KG1 (cell line): Measurements from ENCODE around the gene SDSL.

Experiments used
- DNase-seq: peaks from one replicate; lab custom pipeline; 2025; lab: John Stamatoyannopoulos, UW

The SDSL gene

DNA sequence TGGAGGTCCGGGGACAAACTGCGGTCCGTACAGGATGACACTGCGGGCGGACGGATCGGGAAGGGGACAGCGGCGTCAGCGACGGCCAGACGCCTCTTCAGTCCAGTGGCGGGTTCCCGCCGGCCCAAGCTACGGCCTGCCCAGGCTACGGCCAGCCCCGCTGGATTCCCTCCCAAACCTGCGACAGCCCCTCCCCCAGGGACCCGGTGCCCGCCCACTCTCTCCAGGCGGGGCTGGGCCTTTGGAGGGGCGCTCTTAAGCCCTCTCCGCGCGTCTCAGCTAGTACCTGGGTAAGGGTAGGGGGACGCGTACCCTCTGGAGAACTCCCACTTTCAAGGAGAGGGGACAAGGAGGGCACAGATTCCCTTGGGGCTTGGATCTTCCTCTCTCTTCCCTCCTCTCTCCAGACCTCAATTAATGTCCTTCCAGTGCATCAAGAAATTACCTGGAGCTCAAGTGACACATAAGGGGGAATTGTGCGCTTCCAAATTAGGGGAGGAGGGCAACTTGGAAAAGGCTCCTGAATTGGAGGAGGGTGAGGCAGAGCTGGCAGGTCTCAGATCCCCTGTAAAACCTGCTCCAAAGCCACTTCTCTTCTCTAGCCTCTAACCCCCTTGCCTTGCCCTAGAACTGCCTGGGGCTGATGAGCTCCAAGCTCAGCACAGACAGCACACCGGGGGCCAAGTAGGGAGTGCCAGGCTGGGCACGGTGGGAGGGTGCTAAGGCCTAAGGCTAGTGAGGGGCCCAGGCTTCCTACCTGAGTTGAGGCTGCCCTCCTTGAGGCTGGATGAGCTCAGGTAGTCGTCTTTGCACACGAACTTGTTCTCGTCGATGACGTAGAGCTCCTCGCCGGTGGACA is 46.4 kb downstream of the SDSL start:
- DNase-seq = no peak

DNA sequence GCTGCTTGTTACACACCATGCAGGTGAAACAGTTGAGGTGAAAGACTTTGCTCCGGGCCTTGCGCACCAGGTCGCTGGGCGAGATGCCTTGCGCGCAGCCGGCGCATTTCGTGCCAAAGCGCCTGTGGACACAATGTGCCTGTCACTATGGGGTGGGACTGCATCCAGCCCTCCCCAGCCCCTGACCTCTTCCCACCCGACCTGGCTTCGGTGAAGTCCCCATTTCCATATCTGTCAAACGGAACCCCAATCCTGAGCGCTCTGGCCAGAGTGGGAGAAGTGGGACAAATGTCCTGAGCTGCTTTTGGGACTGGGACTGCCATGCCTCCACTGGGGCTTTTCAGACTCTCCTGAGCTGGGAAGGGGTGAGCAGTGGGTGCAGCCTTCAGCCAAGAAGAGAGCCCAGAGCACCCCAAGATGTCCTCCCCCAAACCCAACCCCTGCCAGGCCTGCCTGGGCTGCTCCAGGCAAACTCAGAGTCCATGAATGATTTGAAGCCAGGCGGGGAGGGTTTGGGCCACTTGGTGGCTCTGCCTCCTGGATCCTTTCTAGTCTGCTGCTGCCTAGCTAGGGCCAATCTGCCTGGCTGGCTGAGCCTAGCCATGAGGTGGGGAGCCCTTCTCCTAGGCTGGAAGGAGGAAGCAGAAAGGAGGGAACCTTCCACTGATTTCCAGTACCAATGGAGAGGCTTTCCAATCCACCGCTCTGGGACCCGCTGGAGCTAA is 47.2 kb downstream of the SDSL start:
- no peak for DNase-seq

DNA sequence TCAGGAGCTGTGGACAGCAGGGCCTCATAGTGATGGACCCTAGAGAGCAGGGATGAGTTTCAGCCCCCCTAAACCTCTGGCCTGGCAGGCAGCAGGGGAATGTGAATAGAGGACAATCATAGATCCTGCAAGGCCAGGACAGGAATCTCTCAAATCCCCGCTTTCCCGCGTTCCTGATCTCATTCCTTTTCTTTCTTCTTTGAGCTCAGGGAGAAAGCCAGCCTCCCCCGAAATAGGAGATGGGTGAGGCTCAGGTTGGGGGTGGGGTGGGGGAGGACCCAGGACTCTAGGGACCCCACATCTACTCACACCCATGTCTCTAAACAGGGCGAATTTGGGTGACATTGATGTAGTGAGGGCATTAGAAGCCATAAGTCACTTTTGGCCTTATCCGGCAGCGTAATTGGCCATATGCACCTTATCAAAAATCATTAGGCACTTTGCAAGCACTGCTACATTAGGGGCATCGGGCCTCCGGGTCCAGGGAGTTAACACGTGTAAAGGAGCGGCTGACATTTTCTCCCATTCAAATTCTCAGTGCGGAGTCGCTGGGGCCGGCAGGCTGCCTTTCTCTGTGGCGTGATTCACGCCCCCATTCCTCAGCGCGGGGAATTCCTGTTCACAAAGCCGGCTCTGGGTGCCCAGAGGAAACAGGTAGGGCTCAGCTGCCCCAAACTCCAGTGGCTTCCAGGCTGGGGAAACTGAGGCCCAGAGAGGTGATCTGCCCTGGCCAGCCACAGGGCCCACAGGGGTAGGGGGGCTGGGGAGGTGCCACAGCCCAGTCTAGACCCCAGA is 48.0 kb downstream of the SDSL start:
- no peak for DNase-seq

DNA sequence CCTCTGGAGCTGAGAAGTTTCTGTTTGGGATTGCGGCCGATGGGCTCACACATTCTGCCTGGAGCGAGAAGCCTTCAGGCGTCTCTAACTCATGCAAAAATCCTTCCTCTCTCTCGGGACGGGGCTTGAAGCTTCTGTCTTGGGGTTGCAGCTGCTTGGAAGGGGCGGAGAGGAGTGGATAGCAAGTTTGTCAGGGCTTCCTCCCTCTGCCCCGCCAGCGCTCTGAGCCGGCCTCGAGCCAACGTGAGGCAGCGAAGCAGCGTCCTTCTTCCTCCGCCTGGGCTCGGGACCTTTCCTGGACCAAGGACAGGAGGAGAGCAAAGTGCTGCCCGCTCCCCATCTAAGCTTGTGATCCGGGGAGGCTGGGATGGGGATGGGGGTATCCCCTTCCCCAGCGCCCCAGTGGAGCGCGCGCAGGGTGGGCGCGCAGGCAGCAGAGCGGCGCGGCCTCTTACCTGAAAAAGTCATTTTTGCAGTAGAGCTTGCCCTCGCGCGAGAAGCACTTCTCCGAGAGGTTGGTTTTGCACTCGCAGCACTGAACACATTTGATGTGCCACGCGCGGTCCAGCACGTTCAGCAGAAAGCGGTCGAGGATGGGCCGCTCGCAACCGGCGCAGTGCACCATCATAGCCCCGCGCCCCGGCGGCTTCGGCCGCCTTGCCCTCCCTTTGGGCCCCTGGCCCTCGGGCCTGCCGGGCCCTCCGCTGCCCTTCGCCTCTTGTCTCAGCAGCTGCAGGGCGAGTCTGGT is 48.9 kb downstream of the SDSL start:
- DNase-seq = no peak

DNA sequence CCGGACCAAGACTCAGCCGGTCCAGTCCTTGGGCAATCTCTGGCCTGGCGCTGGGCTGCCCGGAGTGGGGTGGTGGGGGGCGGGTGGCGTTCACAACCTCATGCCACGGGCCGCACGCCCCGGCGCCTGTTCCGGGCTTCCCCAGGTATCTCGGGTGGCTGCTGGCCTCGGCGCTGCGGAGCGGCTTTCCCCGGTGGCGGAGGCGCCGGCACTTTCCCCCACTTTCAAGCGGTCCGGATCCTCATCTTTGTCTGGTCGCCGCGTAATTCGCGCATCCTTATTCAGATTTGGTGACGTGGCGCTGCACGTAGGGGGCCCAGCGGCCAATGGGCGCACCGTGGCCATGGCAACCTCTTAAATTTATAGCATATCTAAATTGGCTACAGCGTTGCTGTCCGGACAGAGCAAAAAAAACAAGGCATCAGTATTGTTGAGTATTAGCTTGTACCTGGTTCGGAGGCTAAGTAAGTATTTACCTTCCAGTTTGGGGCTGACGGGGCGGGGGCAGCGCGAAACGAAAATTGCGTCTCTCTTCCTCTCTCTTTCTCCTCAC is 49.5 kb downstream of the SDSL start, which contains the start of gene LHX5:
LHX5 (minus strand) TSS at position 253 of the 553 bp plus-strand sequence. CDS start 373 bp downstream, outside the sequence.
- DNase-seq = no peak

DNA sequence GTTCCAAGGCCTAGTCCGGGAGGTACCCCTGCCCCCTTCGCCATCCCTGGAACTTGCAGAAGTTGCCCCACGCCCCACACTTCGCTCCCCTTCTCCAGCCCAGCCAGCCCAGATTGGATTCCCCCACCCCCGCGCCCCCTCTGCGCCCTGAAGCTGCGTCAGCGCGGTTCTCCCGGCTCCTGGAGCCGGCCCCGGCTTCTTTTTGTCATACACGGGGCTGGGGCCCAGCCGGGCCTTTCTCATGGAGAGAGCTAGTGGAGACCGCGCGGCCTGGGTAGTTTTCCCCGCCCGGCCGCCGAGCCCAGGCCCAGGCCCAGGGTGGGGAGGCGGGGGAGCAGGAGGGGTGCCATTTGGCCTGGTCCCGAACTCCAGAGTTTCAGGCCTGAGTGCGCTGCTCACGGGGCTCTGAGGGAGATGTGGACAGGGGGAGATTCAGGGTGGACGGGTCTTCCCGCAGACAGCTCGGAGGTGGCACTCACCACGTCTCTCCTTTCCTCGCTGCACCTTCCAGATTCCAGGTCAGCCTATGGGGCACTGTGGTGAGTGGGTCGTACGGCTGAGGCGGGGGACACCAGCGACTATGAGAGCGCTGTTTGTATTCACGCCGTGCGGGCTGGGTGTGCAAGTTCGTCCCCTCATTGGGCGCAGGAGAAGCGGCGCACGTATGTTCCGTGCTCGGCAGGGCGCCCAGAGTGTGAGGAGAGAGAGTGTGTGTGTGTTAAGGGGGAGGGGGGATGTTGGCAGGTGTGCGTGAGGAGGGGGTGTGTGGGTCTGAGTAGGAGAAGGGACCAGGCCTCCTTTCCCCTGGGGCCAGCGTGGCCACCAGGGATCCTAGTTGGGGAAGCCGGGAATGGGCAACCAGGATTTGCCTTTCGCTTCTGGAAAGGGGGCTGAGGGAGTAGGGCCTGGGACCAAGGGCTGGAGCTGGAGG is 50.3 kb downstream of the SDSL start:
- DNase-seq = no peak

DNA sequence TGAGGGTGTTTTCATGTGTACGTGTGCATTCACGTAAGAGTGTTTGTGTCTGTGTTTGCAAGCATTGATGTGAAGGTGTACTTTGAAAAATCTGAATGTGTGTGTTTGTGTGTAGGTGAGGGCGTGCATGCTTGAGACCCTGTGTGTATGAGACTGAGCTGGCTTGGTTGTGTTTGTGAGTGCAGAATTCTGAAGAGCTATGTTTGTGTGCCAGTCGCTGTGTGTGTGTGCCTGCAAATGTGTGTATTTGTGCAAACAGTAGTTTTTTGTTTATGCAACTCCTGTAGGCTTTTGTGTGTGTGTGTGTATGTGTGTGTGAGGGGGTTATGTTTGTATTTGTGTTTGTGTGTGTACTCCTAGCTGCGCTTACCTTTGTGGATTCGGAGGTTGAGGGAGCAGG is 51.2 kb downstream of the SDSL start:
- no peak for DNase-seq

DNA sequence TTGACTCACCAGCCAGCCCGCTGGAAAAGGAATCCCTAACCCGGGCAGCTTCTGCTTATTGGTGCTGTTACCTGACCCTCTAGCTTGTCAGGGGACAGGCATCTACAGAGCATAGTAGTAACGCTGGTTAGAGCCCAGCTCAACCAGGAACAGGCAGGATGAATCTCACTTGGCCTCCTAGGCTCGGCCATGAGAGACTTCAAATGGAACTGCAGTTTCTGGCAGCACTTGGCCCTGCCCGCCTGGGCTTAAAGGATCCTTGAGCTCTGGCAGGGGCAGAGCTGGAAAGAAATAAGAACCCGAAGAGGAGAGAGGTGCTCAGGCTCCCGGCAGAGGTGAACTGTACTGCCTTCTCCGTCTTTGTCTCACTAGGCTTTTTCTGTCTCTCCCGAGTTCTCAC is 51.8 kb downstream of the SDSL start:
- no peak for DNase-seq

DNA sequence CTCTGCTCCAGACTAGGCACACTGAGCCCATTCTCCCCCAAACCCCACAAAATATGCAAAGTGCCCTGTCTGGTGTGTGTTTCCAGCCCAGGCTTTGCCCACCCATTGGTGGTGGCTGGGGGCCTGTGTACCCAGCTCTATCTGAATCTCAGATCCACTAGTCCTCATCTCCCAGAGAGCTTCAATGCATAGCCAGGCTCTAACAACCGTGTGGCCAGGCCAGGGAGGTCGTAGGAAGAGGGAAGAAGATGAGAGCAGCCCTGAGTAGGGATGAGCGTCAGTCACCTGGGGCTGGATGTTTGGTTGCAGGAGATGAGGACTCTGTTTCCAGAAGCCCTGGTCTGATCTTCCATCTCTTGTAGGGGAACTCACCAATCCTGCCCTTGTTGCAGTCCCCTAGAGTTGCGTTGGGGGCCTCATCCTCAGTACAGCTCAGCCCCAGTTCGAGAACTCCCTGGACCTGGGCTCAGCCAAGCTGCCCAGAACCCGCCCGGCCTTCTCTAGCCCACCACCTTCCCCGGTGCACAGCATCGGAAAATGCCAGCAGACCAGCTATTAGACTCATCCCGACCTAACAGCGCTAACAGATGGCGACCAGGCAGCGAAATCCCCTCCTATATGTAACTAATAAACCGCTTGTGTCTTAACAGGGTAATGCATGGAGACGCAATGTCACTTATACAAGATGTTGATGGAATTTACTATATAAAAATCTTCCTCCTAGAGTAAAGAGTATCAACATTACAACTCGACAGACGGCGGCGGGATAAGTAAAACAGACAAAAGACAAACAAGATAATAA is 52.7 kb downstream of the SDSL start:
- DNase-seq = no peak

DNA sequence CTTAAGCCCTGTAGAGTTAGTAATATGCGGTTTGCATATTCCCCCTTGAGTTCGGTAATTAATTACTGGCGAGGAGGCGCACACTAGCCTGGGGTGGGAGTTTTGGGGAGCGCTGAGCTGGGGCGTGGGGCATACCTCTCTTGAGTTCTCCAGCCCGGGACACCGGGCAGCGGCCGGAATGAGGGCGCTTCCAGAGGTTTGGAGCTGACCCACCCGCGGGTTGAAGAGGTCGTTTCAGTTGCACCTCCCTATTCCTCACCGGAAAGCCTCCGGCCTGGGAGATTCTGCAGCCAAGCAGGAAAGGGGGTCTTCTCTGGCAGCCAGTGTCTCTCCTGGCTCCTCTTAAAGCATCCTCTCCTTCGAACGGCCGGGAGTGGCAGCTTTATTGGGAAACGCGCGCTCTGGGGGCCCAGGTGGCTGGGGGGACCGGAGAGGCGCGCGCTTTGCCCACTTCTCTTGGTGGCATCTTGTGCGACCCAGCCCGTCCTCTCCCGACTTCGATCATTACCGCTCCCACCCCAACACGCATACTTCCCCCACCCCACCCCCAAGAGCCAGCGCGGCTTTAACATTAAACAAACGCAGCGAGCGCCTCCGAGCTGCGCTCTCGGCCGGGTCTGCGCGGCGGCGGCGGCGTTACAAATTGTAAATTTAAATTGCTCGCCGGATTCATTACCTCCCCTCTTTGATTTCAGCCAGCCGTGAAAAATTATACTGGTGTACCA is 53.4 kb downstream of the SDSL start:
- no peak for DNase-seq

DNA sequence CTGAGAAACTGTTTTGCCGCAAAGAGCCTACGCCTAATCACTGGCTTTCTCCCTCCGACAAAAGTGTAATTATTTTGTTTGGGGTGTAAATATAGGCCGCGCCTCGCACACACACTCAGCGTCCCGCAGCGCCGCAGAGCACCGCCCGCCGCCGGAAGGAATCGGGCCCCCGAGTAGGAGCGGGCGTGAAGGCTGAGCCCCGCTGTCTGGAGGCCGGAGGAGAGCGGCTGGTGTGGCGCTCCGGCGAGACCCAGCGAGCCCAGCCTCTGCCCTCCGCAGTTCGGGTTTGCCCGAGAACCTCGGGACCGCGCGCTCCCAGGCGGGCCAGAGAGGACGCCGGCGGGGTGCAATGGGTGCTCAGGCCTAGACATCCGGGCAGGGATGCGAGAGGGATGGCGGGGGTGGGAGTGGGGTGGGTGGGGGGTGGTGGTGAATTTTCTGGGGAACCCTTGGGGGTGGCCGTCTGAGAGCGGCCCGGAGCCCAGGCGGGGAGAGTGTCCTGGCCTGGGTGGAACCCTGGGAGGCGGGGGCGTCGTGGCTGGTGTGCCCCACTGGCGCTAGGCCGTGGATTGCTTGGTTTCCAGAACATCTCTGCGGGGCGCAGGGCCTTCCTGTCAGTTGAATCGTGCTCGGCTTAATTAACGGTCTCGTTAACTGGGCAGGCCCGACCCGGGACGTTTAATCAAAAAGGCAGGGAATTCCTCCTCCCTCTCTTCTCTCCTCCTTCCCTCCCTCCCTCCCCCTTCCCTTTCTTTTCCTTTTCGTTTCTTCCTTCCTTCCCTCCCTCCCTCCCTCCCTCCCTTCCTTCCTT is 54.2 kb downstream of the SDSL start:
- DNase-seq = no peak

DNA sequence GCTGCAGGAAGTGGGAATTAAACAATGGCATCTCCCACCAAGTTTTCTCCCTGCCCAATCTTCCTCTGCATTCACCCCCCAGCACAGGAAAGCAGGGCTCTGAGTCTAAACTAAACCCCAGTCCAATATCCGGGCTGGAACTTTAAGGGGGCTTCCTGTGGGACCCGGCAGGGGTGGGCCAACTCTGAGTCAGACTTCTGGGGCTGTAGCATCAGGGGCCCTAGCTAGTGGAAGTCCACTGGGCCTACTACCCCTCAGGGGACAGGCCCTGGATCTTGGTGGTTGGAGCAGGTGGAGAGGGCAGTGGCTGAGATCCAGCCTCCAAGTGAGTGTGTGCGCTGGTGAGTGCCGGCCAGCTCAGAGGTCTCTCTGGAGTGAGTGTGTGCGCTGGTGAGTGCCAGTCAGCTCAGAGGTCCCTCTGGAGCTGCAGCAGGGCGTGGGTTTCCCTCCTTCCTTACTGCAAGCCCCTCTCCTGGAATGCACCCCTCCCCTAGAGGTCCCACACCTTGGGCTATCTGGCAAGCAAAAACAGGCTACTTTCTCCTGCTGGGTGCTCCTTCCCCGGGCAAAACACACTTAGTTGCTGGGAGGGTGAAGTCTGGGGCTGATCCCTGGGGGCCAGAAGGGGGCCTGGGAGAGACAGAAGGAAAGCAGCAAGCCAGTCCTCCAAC is 55.1 kb downstream of the SDSL start:
- no peak for DNase-seq

DNA sequence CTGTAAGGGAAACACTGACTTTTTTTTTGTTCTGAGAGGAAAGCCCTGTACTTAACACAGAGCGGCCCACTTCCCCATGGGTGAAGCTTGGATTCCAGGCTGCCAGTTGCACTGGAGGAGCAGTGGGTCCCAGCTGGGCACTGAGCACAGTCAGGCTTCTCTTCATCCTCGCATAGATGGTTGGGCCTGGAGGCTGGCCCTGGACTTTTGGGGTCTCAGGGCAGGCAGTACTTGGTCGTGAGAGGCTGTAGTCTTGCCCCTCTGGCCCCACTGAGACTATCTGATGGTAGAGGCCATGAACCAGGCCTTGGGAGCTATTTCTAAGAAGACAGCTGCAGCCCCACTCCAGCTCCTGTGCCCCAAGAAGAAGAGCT is 55.6 kb downstream of the SDSL start:
- DNase-seq = no peak

DNA sequence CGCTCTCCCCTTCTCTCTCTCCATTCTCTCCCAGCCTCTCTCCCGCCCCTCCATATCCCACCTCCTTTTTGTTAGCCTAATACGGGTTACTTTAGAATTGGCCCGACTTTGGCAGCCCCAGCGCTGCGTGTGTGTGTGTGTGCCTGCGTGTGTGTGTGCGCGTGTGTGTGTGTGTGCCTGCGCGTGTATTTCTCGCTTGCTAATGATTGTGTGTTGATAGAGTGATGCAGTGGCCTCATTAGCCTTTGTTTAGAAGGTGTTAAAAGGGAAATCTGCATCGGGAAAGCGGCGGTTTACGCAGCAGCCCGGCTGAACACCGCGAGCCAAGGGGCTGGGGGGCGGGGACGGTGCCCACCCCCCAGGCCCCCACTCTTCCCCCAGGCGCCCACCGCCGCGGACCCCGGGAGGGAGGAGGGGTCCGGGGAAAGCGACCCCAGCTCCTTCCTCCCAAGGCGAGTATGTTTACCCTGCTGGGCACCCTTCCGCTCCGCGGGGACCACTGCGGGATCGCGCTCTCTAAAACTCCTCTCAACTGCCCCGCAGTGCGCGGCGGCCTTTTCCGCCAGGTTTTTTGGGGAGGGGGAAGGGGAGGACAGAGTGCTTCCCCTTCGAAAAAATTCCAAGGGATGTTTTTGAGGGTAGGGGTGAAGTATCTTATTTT is 56.3 kb downstream of the SDSL start:
- no peak for DNase-seq

DNA sequence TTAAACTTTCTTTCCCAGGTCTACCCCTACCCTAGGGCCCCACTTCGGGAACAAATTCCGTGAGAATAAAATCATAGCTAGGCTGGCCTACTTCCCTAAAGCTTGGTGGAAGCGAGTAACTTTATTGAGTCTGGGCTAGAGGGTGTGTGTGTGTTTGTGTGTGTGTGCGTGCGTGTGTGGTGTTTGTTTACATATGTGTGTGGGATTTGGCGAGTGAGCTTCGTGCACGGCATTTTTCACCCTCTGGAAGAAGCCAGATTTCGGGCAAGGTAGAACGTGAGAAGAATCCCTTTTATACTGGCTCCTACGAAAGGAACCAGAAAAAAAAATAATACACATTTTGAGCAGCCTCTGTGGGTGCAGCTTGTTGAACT is 57.0 kb downstream of the SDSL start:
- no peak for DNase-seq

DNA sequence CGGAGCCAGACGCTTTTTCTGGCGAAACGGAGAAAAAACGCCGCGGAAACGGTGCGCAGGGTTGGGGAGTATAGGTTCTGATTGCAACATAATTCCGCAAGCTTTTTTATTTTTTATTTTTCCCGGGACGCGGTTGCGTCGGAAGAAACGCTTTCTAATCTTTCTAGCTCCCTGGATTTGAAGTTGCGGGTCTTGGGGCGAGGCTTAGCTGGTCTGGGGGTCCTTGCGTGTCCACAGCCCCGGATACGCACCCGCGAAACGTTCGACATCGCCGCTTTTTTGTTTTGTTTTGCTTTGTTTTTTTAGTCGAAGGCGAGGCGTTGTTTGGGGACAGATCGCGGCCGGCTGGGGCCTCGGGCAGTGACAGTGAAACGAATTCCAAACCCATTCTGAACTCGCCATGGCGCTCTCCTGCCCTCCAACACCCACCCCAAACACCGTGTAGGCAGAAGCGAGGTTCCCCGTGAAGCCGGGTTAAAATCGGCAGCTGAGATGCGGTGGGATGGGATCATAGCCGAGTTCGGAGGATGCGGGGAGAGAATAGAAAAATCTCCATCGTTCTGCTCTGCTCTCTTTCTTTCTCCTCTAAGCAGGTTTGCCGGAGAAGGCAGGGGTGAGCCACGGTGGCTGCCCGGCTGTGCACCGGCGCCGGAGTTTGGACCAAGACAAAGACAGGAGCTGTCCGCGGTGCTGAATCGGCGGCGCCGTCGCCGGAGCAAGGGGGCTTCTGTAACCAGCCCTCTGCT is 57.6 kb downstream of the SDSL start:
- DNase-seq = no peak
